ENCODE measurements around the gene CDK8.

Gene CDK8

DNA sequence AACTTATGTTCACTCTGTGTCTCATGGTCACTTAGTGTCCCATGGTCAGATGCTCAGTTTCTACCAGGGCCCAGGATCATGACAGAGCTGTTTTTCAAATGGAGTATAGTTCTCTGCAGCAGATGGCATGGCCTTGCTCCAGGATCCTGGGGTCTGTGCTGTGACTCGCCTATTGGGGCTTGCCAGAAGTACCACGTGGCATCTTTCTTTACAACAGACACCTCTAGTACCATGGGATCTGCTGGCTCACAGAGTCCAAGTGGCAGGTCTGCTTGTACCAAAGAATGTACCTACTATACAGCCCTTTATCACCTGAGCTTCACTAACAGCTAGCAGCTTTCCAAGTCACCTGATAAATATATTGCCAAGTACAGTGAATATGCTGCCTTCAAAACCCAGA, 25.8 kb upstream of the CDK8 start:
- no peaks in the 10 kb centered on the region for H3K36me3 ChIP-seq (ENCODE audit: low read length)
- no peaks in the 10 kb centered on the region for H3K79me2 ChIP-seq (ENCODE audit: insufficient read depth, low read length)
- H3K9ac ChIP-seq (ENCODE audit: low read length), result no peak overlapping the region
- H4K20me1 ChIP-seq (ENCODE audit: low read depth, low read length), result no peaks in the 10 kb centered on the region
- H3K27ac ChIP-seq (ENCODE audit: low read depth, low read length), result no peak overlapping the region
- no peaks in the 10 kb centered on the region for H3K9me2 ChIP-seq (replicated peaks; ENCODE audit: insufficient read depth, low read length)
- H3K4me3 ChIP-seq (ENCODE audit: insufficient read depth, low read length, poor library complexity, severe bottlenecking), result no peak overlapping the region
- H3K9me3 ChIP-seq (ENCODE audit: insufficient read depth, low read length), result no peaks in the 10 kb centered on the region
- no peak overlapping the region for H3K4me2 ChIP-seq (ENCODE audit: low read depth, low read length, poor library complexity, severe bottlenecking)
- no peaks in the 10 kb centered on the region for H3K27me3 ChIP-seq (ENCODE audit: low read length)
- no peak for TF ChIP-seq EZH2phosphoT487 (conservative IDR thresholded peaks at IDR 0.05; ENCODE audit: low read length)
- no peak for TF ChIP-seq CTCF (IDR thresholded peaks at IDR 0.05; ENCODE audit: insufficient read depth, low read length, poor library complexity, severe bottlenecking)
- no peak overlapping the region for H2AFZ ChIP-seq (ENCODE audit: low read depth, low read length, severe bottlenecking)
- H3F3A ChIP-seq (ENCODE audit: insufficient read depth), result no peaks in the 10 kb centered on the region

- no peak for TF ChIP-seq CTCF (IDR thresholded peaks at IDR 0.05; ENCODE audit: insufficient read depth, low read length, poor library complexity, severe bottlenecking)
- TF ChIP-seq EZH2phosphoT487 (conservative IDR thresholded peaks at IDR 0.05; ENCODE audit: low read length), result no peak
- Histone ChIP-seq H3K27me3 (ENCODE audit: low read length) (no peaks in the 10 kb centered on the region), H3K9me2 (replicated peaks; ENCODE audit: insufficient read depth, low read length) (no peaks in the 10 kb centered on the region)
These were observed 24.8 kb upstream of the CDK8 start for GRCh38 chr13:26229080-26229615.

GRCh38 chr13:26230703-26231102, 23.2 kb upstream of the CDK8 start:
- Histone ChIP-seq H3F3A (ENCODE audit: insufficient read depth) (no peaks in the 10 kb centered on the region), H4K20me1 (ENCODE audit: low read depth, low read length) (no peaks in the 10 kb centered on the region), H3K9ac (ENCODE audit: low read length) (no peak overlapping the region), H3K79me2 (ENCODE audit: insufficient read depth, low read length) (no peaks in the 10 kb centered on the region), H3K27me3 (ENCODE audit: low read length) (no peaks in the 10 kb centered on the region), H3K36me3 (ENCODE audit: low read length) (no peaks in the 10 kb centered on the region), H3K4me2 (ENCODE audit: low read depth, low read length, poor library complexity, severe bottlenecking) (no peak overlapping the region), H3K9me2 (replicated peaks; ENCODE audit: insufficient read depth, low read length) (no peaks in the 10 kb centered on the region), H3K4me3 (ENCODE audit: insufficient read depth, low read length, poor library complexity, severe bottlenecking) (no peak overlapping the region), H2AFZ (ENCODE audit: low read depth, low read length, severe bottlenecking) (no peak overlapping the region), H3K27ac (ENCODE audit: low read depth, low read length) (no peak overlapping the region), H3K9me3 (ENCODE audit: insufficient read depth, low read length) (no peaks in the 10 kb centered on the region)
- TF ChIP-seq EZH2phosphoT487 (conservative IDR thresholded peaks at IDR 0.05; ENCODE audit: low read length), result no peak
- no peak for TF ChIP-seq CTCF (IDR thresholded peaks at IDR 0.05; ENCODE audit: insufficient read depth, low read length, poor library complexity, severe bottlenecking)

More at GRCh38 chr13:26229080-26229615, 24.8 kb upstream of the CDK8 start:
- Histone ChIP-seq H4K20me1 (ENCODE audit: low read depth, low read length) (no peaks in the 10 kb centered on the region), H3K9me3 (ENCODE audit: insufficient read depth, low read length) (no peaks in the 10 kb centered on the region), H3F3A (ENCODE audit: insufficient read depth) (no peaks in the 10 kb centered on the region), H3K27ac (ENCODE audit: low read depth, low read length) (no peak overlapping the region), H2AFZ (ENCODE audit: low read depth, low read length, severe bottlenecking) (no peak overlapping the region), H3K9ac (ENCODE audit: low read length) (no peak overlapping the region), H3K4me2 (ENCODE audit: low read depth, low read length, poor library complexity, severe bottlenecking) (no peak overlapping the region), H3K79me2 (ENCODE audit: insufficient read depth, low read length) (no peaks in the 10 kb centered on the region), H3K36me3 (ENCODE audit: low read length) (no peaks in the 10 kb centered on the region), H3K4me3 (ENCODE audit: insufficient read depth, low read length, poor library complexity, severe bottlenecking) (no peak overlapping the region)
